DND-41 (cell line): ENCODE data around the gene AGAP1.

Experiments used
- ATAC-seq: fragments of 200-7000 bp; cut with Tn5 transposase; 3 replicates; pipeline ENCODE4 v1.9.1; 2021; ENCODE audit warnings: low read depth; ENCODE audit not compliant: insufficient read depth
- DNase-seq: peaks from one replicate; pipeline ENCODE4 v3.0.0-alpha.2; 2020
- H2AFZ ChIP-seq: 2 replicates; pipeline ENCODE4 v1.6.0; 2012; ENCODE audit warnings: low read depth, low read length
- H3K27ac ChIP-seq: 2 replicates; pipeline ENCODE4 v1.5.1; 2012; ENCODE audit warnings: low read length, inconsistent platforms
- H3K27me3 ChIP-seq: fragments of 200-600 bp; sonication (generic); 2 replicates; pipeline ENCODE4 v1.6.0; 2012; ENCODE audit warnings: low read length, mild to moderate bottlenecking, inconsistent platforms; ENCODE audit not compliant: insufficient read depth, poor library complexity
- H3K36me3 ChIP-seq: 2 replicates; pipeline ENCODE4 v1.5.1; 2012; ENCODE audit warnings: low read length, inconsistent platforms; ENCODE audit not compliant: insufficient read depth
- H3K4me1 ChIP-seq: 2 replicates; pipeline ENCODE4 v1.5.1; 2012; ENCODE audit warnings: mild to moderate bottlenecking, low read length; ENCODE audit not compliant: insufficient read depth
- H3K4me2 ChIP-seq: 2 replicates; pipeline ENCODE4 v1.6.0; 2012; ENCODE audit warnings: mild to moderate bottlenecking, moderate library complexity, low read length, inconsistent platforms; ENCODE audit not compliant: insufficient read depth
- H3K4me3 ChIP-seq, 2 experiments: fragments of 200-600 bp in 1 of 2; shearing (Covaris generic) in 1 of 2; 2 replicates each; pipeline ENCODE4 v1.5.1; 2012 to 2016; ENCODE audit warnings: inconsistent platforms in 2 of 2, low read length in 2 of 2, mild to moderate bottlenecking in 2 of 2, low read depth in 1 of 2, moderate library complexity in 1 of 2
- H3K79me2 ChIP-seq: 2 replicates; pipeline ENCODE4 v1.6.0; 2012; ENCODE audit warnings: low read length, inconsistent platforms; ENCODE audit not compliant: insufficient read depth
- H3K9ac ChIP-seq: 2 replicates; pipeline ENCODE4 v1.6.0; 2012; ENCODE audit warnings: low read depth, mild to moderate bottlenecking, inconsistent platforms, low read length, moderate library complexity
- H3K9me3 ChIP-seq: 2 replicates; pipeline ENCODE4 v1.5.1; 2012; ENCODE audit warnings: low read length, moderate library complexity, mild to moderate bottlenecking, inconsistent platforms; ENCODE audit not compliant: insufficient read depth, severe bottlenecking
- H4K20me1 ChIP-seq: 2 replicates; pipeline ENCODE4 v1.6.0; 2012; ENCODE audit warnings: low read length; ENCODE audit not compliant: insufficient read depth
- CTCF ChIP-seq: IDR thresholded peaks from 2 replicates; pipeline ENCODE4 v1.5.1; 2012; ENCODE audit warnings: borderline replicate concordance, low read length, moderate library complexity, mild to moderate bottlenecking; ENCODE audit not compliant: poor library complexity, severe bottlenecking; ENCODE audit errors: extremely low read depth
- EZH2 ChIP-seq: IDR thresholded peaks from 3 replicates; pipeline ENCODE4 v1.6.1; 2012; ENCODE audit warnings: borderline replicate concordance, low read depth, mild to moderate bottlenecking, moderate library complexity, low read length, inconsistent platforms; ENCODE audit not compliant: severe bottlenecking

Gene AGAP1

GRCh38 chr2:236017446-236017845, 523.6 kb downstream of the AGAP1 start:
- TF ChIP-seq EZH2 (no peak), CTCF (no peak)
- H3K9ac ChIP-seq = no peak overlapping the region
- DNase-seq = no peak
- ATAC-seq = no peak
- H3K36me3 ChIP-seq = no peaks in the 10 kb centered on the region
- H4K20me1 ChIP-seq = no peaks in the 10 kb centered on the region
- no peaks in the 10 kb centered on the region for H3K79me2 ChIP-seq
- H3K27ac ChIP-seq = no peak overlapping the region
- no peak overlapping the region for H3K4me3 ChIP-seq
- no peak overlapping the region for H3K4me2 ChIP-seq
- H3K27me3 ChIP-seq = no peaks in the 10 kb centered on the region
- no peaks in the 10 kb centered on the region for H3K9me3 ChIP-seq
- no peak overlapping the region for H2AFZ ChIP-seq
- no peaks in the 10 kb centered on the region for H3K4me1 ChIP-seq

GRCh38 chr2:236019434-236019833, 525.6 kb downstream of the AGAP1 start:
- Histone ChIP-seq H3K79me2 (no peaks in the 10 kb centered on the region), H3K9ac (no peak overlapping the region), H3K27me3 (no peaks in the 10 kb centered on the region), H3K4me2 (no peak overlapping the region), H3K4me1 (0 out of 2 replicates have a peak, but pooled peaks cover 4% of the 10 kb centered on the region), H4K20me1 (no peaks in the 10 kb centered on the region; the same call in 1 of the 2 replicates), H3K36me3 (no peaks in the 10 kb centered on the region), H3K27ac (no peak overlapping the region), H3K9me3 (no peaks in the 10 kb centered on the region), H3K4me3 (no peak overlapping the region), H2AFZ (no peak overlapping the region)
- no peak for ATAC-seq
- DNase-seq = no peak
- TF ChIP-seq CTCF (no peak), EZH2 (no peak)

DNA sequence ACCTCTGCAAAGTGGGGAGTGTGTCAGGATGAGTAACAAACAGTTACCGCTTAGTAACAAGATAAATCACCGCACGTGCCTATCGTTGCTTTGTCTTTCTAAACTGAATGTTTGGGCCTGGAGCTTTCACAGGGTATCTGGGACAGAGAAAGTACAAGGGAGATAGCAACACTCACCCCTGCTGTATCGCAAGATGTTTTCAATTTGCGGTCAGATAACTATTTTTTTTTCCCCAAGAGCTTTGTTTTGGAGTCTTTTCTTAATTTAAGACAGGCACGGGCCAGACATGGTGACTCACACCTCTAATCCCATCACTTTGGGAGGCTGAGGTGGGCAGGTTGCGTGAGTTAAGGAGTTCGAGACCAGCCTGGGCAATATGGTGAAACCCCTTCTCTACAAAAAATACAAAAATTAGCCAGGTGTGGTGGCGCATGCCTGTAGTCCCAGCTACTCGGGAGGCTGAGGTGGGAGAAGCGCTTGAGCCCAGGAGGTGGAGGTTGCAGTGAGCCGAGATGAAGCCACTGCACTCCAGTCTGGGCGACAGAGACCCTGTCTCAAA, 527.7 kb downstream of the AGAP1 start:
- Histone ChIP-seq H2AFZ (no peak overlapping the region), H3K4me2 (no peak overlapping the region), H3K4me1 (0 out of 2 replicates have a peak, but pooled peaks cover 4% of the 10 kb centered on the region), H3K27me3 (no peaks in the 10 kb centered on the region), H3K79me2 (no peaks in the 10 kb centered on the region), H3K4me3 (no peak overlapping the region), H3K9ac (no peak overlapping the region), H4K20me1 (no peaks in the 10 kb centered on the region; the same call in 1 of the 2 replicates), H3K9me3 (no peaks in the 10 kb centered on the region), H3K36me3 (no peaks in the 10 kb centered on the region), H3K27ac (no peak overlapping the region)
- ATAC-seq (no peak), DNase-seq (no peak)
- TF ChIP-seq EZH2 (no peak), CTCF (no peak)

- ATAC-seq = no peak
- Histone ChIP-seq H3K36me3 (no peaks in the 10 kb centered on the region), H3K4me2 (no peak overlapping the region), H2AFZ (no peak overlapping the region), H3K27me3 (no peaks in the 10 kb centered on the region), H3K79me2 (no peaks in the 10 kb centered on the region), H3K4me3 (no peak overlapping the region), H4K20me1 (no peaks in the 10 kb centered on the region; the same call in 1 of the 2 replicates), H3K4me1 (0 out of 2 replicates have a peak, but pooled peaks cover 4% of the 10 kb centered on the region), H3K9ac (no peak overlapping the region), H3K27ac (no peak overlapping the region), H3K9me3 (no peaks in the 10 kb centered on the region)
- DNase-seq = no peak
- no peak for TF ChIP-seq EZH2
- TF ChIP-seq CTCF = no peak
Observed at GRCh38 chr2:236022128-236022527, 528.3 kb downstream of the AGAP1 start.
